NCI-H128 (cell line): ENCODE data around the gene GFER.
A peak's percentile ranks its signal among the peaks of the same experiment; 100 is the strongest.
"Not testable (repeated sequence)": the region's sequence is repeated elsewhere in the genome, so short reads cannot be mapped to it uniquely, and the experiment has no call there.

Experiments used
- DNase-seq: peaks from one replicate; lab custom pipeline; 2025; ENCODE audit not compliant: unreplicated experiment; lab: John Stamatoyannopoulos, UW

Gene GFER

GRCh38 chr16:2005646-2006045 is 21.7 kb downstream of the GFER start:
- no peak for DNase-seq

GRCh38 chr16:2006317-2006716 is 22.3 kb downstream of the GFER start:
- no peak for DNase-seq

- DNase-seq: no peak
Observed at GRCh38 chr16:2007081-2007836, 23.3 kb downstream of the GFER start.

- DNase-seq: no peak
Observed at GRCh38 chr16:2008009-2008526, 24.1 kb downstream of the GFER start.

GRCh38 chr16:2008631-2009163 is 24.7 kb downstream of the GFER start:
- no peak for DNase-seq

- DNase-seq: no peak
Observed at GRCh38 chr16:2009164-2009711, 25.2 kb downstream of the GFER start.

GRCh38 chr16:2009791-2010510 is 26.0 kb downstream of the GFER start, which contains the start of gene ZNF598:
Gene ZNF598 (minus strand): TSS chr16:2009821.
- DNase-seq: no peak

GRCh38 chr16:2011726-2012125 is 27.7 kb downstream of the GFER start:
- DNase-seq: not testable (repeated sequence)

GRCh38 chr16:2013527-2013926 is 29.5 kb downstream of the GFER start:
- DNase-seq: no peak

- DNase-seq: no peak
Observed at GRCh38 chr16:2015117-2015946, 31.3 kb downstream of the GFER start.

- DNase-seq: no peak
Observed at GRCh38 chr16:2015947-2016208, 31.9 kb downstream of the GFER start.

GRCh38 chr16:2016407-2016922 is 32.5 kb downstream of the GFER start:
- no peak for DNase-seq

- no peak for DNase-seq
Observed at GRCh38 chr16:2019518-2019920, 35.5 kb downstream of the GFER start, which contains the start of gene NPW. Gene NPW (plus strand): TSS chr16:2019785.

GRCh38 chr16:2019921-2020831 is 36.2 kb downstream of the GFER start:
- no peak for DNase-seq

GRCh38 chr16:2022723-2023091 is 38.7 kb downstream of the GFER start:
- DNase-seq: no peak

- DNase-seq: peak; percentile 33
Observed at GRCh38 chr16:2023092-2024031, 39.4 kb downstream of the GFER start.

GRCh38 chr16:2024032-2024420 is 40.0 kb downstream of the GFER start:
- DNase-seq: no peak

GRCh38 chr16:2025251-2025650 is 41.3 kb downstream of the GFER start:
- no peak for DNase-seq
